Skin of body (tissue), 2 donors: ENCODE data around the gene LFNG. TPM values are rescaled to one million over a fixed set of nuclear protein-coding genes. Genes with fewer than 3 reads are reported as not detected.

ENCODE experiments used
- DNase-seq: peaks from one replicate; lab custom pipeline; 2025; lab: John Stamatoyannopoulos, UW
- total RNA-seq: library from RNA; depleted of rRNA; stranded (reverse); fragments of >200 nt; gene quantifications from one replicate; pipeline ENCODE4 v1.2.3, GENCODE V29; 2014

LFNG gene
- total RNA-seq, 1 donor from 2014 or later = 27.0 TPM

DNA sequence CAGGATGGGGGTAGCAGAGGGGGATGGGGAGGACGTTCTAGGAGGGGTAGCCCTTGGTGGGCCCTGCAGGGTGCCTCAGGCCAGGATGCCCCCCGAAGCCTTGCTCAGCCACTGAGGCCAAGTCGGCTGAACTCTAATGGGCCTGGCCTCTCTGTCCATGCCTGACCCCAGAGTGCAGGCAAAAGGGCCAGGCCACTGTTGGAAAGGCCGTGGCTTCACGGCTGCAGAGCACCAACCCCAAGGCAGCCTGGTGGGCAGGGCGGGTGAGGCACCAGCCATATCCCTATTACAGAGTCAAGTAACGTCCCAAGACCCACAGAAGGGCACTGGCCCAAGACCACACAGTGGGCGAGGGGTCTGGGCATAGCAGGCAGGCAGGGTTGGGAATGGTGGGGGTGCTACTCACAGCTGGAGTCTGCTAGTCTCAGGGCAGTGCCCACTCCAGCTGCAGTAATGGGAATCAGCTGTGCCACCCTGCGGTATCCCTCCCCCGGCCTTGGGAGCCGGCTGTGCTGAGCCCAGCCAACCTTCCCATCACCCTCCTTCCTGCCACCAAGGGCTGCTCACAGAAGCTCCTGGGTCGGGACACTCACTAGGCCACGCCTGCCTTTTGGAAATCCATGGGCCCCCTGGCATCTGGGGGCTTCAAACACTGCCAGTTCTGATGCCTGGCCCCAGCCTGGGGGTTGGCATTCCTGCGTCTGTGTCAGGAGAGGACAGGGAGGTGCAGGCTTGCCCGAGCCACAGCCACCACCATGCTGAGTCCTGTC is 4.0 kb upstream of the LFNG start:
- peak; percentile 21 for DNase-seq

DNA sequence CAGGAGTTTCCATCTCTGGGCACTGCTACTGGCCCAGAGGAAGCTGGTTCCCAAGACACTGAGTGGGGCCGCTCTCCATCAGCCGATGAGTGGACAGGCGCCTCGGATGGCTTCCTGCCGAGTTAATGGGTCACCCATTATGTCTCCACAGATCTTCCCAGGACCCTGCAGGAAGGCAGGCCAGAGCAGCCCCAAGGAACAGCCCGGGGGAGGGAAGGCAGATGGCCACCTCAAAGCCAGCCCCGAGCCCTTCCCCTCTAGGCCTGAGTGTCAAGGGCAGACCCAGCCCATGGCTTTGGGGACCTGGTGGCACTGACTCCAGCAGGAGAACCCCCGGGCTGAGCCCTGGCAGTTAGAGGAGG is 3.4 kb upstream of the LFNG start:
- DNase-seq = no peak

DNA sequence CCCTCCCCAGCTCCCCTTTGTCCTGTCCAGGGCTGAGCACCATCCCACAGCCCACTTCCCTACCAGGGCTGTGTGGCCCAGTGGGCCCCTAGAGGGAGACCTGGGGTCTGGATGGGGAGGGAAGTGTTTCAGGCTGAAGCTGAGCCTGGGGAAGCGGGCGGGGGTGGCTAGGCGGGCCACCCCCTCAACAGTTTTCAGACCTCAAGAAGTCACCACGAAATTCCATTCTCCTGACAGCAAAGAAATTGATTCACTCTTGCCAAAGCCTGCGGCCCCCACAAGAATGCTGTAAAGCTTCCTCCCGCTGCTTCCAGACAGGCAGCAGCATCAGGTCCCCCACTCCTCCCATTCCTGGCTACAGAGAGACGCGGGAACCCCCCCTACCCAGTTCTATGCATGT is 2.5 kb upstream of the LFNG start:
- DNase-seq = peak; percentile 88

DNA sequence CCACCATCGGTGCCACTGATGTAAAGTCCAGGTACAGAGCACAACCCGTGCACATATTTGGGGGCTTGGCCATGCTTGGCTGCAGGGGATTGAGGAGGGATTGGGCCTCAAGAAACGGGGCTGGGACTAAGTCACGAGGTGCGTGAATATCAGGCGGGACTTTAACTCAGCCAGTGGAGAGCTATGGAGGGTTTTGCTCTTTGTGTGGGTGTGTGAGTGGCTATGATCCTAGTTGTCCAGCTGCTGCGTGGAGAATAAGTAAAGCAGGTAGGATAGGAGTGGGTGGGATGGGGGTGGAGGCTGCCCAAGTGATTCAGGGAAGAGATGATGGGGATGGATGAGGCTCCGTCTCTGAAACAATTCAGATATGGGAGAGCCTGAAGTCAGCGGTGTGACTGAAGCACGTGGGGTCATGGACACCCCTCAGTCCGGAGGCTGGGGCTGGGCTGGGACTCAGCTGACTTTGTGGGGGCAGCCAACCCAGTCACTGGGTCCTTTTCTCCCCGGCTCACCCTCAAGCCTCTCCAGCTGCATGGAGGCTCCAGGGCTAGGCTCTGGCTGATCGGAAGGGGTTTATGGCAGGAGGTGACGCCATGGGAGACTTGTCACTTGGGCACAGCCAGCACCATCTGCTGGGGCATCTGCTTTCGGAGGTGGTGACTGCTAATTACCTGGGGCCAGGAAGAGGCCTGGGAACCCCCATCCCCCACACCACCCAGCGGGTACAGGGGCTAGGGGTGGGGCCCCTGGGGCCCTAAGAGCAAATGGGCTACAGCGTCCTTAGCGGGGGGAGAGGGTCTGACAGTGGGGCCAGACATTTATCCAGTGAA is 1.7 kb upstream of the LFNG start:
- DNase-seq = peak; percentile 51

DNA sequence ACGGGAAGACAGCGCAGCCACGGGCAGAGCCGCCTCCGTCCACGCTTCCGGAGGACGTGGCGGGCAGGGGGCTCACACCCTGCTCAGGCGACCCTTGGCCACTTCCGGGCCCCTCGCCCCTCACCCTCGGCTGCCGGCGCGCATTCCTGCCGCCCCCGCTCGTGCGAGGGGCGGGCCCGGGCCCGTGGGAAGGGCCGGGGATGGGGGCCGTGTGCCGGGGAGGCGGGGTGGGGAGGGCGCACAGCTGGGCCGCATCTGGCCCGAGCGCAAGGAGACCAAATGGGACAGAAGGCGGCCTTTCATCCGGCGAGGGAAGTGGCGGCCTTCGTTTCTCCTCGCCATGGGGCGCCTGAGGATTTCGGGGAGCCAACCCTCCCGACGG is 846 bp upstream of the LFNG start:
- DNase-seq = peak; percentile 81

DNA sequence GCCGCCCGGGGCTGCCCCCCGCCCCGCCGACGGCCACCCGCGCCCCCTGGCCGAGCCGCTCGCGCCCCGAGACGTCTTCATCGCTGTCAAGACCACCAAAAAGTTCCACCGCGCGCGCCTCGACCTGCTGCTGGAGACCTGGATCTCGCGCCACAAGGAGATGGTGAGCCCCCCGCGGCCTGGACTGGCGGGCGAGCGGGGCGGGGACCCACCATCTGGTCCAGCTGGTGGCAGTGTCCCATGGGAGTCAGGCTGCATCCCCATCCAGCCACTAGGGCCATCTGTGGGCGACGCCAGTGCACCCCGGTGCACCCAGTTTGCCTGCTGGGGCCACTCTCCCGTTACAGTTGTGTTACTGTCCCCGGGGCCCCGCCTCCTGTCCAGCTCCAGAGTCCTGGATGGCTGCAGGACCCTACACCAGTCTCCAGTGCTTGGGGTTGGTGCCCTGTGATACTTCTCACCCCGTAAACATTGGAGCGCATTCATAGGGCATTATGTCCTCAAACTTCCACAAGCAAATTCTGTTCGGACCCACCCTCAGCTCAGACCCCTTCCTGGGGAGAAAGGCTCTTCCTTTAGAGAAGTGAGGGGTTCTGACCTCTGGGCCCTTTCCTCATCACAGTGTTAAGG is 672 bp downstream of the LFNG start:
- DNase-seq = no peak

DNA sequence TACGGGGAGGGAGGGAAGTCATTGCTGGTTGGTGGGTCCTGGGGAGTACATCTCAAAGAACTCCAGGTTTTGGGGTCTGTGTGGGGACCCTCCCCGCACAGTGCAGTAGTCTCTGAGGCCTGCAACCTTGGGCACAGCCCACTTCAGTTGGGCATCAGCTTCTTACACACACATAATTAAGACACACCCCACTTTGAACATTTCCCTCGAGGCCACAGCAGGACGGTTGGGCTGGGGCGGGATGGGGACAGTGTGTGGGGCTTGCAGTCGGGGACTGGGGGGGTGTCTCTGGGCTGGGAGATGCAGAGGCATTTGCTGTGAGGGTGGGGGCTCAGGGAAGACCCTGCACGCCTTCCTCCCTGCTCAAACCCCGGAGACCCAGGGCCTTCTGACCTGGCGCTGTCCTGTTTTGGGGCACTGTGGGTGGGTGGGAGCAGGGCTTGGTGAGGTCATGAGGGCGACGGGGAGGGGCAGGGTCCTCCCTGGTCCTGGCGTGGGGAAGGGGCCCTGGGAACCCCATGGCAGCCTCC is 1.3 kb downstream of the LFNG start:
- DNase-seq = no peak

DNA sequence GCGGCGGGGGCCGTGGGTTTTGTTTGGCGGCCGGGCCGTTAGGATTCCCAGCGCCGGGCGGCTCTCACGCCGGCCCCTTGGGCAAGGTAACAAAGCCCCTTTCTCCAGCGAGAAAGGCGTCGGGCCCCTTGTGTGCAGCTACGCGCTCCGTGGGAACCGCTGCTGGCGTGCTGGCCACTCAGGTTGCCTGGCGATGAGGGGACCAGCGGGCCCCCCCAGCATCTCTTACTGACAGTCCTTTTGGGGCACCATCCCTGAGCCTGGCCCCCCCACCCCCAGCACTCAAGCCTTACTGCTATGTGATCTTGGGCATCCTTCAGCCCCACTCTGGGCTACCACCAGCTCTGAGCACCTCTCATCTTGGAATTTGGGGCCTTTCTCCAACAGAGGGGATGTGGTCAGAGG is 1.8 kb downstream of the LFNG start:
- DNase-seq = no peak

DNA sequence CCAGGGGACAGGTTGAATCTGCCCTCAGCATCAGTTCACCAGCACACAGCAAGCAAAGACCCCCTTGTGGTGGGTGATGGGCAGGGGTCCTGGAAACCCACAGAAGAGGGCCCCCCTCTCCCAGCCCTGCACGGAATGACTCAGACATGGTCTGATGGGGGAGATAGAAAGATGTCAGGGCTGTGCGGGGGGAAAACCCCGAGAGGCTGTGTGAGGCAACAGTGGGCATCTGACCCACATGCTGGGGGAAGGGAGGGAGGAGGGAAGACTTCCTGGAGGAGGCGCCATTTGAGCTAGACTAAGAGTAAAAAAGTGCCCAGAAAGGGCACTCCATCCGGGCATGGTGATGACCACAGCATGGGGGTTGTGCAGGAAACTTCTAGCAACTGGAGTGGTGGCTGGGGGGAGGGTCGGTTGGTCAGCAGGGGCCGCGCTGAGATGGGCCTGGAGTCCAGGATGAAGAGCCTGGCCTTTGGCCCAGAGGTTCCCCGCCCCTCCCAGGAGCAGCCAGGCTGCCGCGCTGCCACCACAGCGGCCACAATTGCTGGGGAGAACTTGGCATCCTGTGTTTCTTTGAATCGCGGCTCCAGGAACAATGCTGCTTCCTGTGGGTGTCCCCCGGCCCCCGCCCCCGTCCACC is 2.5 kb downstream of the LFNG start:
- DNase-seq = no peak

DNA sequence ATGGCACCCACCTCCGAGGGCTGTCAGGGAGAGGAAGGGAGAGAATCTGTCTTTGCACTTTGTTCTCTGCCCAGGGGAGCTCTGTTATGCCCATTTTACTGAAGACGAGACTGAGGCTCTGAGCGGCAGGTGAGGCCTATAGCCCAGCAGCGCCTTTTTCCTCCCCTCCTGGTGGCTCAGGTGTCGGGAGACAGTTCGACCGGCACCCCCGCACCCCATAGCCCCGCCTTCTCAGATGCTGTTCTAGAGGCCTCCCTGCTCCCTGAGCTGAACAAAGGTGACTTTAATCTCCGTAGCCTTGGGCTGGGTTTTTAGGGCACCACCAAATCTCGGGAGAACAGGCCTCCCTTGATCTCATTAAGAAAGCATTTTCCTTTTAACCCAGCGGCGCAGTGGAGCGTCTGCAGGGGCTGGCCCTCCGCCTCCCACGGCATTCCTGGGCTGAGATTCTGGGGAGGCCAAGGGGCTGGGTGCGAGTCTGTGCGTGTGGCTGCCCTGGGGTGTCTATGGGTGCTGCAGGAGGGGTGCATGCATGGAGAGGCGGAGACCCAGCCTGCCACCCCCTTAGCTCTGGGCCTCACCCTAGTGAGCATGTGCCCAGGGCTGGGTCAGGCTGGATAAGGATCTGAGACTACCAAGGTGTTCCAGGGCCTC is 3.3 kb downstream of the LFNG start:
- DNase-seq = peak; percentile 37

DNA sequence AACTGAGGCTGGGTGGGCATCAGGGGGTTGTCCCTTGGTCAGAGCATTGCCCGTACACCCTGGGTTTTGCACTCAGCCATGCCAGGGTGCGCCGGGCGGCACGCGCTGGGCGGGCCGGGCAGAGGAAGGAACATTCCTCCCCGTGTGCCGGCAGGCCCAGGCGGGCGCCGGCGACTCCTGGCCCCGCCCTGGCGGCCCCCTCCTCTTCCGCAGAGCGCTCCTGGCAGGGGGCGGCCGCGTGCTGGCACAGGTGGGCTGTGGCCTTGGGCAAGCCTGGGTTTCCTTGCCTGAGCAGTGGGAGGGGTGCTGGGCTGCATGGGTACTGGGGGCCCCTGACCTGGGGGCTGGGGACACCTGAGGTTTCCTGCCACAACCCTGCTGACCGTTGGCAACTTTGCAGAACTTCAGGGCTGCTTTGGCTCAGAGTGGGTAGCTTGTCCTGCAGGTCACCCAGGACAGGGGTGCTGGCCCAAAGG is 3.9 kb downstream of the LFNG start:
- DNase-seq = no peak

DNA sequence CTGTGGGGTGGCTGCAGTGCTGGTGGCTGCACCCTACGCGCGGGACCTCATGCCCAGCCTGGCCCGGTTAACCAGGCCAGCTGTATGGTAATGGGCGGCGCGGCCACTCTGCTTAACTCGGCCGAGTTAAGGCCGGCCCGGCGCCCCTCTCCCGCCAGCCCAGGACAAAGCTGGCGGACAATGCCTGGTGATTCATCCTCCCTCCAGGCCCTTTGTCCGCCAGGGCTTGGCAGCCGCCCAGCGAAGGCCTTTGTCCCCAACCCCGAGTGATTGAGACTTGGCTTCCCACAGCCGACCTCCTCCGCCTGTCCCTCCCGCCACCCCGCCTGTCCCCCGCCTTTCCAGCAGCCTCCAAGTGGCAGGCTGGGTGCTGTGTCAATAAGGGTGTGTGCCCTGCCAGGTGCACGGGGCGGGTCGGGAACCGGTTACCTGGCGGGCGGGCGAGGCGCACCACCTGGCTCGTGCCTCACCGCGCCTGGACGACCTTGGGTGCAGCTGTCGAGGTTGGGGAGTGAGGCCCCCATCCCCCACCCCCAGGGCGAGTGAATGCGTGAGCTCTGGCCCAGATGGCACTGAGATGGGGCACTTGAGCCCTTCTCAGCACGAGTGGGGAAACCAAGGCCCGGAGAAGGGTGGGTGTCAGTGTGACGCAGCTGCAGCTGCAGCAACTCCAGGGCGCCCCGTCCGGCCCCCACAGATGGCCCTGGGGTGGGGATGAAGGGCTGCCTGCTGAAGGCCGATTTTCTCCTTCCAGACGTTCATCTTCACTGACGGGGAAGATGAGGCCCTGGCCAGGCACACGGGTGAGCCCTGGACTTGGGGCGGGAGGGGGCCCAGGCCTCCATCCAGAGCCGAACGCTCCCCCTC is 4.6 kb downstream of the LFNG start:
- DNase-seq = peak; percentile 33

DNA sequence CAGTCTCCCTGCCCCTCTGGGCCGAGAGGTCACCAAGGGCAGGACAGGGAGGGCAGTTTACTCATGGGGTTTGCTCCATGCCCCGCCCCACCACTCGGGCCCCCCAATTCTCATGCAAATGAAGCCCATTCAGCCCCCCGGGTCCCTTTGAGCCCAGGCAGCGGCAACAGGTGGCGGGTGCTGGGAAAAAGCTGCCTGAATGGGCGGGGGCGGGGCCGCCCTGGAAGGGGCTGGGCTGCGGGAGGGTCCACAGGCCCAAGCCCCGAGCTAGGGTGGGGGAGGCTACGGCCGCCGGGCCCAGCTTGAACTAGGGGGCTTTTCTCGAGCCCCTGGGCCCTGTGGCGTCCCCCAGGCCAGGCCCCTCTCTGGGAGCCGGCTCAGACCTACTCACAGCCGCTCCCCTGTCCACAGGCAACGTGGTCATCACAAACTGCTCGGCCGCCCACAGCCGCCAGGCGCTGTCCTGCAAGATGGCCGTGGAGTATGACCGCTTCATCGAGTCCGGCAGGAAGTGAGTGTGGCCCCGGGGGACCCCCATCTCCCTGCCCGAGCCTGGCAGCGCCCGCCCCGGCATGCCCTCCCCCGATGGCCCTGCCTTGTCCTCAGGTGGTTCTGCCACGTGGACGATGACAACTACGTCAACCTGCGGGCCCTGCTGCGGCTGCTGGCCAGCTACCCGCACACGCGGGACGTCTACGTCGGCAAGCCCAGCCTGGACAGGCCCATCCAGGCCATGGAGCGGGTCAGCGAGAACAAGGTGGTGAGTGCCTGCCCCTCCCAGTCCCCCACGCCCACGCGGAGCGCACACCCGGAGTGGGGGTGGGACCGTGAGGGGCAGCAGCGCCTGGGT is 5.5 kb downstream of the LFNG start:
- DNase-seq = no peak

DNA sequence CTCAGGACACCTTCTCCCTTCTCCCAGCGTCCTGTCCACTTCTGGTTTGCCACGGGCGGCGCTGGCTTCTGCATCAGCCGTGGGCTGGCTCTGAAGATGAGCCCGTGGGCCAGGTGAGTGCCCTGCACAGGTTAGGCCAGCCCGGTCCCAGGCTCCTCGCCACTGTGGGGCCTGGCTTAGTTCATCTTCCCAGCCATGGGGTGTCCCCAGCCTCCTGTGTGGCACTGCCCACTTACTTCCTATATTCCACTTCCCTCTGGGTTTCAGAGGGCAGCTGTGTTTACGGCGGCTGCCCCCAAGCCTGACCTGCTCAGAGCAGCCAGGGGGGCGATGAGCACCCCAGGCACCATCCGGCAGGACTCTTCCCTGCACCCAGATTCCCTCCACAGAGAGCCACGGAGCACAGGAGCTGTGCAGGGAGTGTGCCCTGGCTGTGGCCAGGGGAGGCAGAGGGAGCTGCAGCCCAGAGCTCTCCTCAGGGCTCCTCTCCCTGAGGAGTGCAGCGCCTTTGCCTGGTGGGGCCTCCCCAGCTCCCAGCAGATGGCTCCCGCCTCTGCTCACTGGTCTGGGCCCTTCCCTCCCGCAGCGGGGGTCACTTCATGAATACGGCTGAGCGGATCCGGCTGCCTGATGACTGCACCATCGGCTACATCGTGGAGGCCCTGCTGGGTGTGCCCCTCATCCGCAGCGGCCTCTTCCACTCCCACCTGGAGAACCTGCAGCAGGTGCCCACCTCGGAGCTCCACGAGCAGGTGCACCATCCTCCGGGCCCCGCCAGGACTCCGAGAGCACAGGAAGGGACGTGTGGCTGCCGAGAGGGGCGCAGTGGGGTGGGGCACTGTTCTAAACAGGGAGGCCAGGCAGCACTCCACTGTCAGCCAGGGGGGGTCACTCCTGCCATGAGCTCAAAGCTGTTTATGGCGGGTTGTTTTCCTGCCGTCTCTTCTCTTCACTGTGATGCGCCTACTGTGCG is 6.4 kb downstream of the LFNG start:
- no peak for DNase-seq

DNA sequence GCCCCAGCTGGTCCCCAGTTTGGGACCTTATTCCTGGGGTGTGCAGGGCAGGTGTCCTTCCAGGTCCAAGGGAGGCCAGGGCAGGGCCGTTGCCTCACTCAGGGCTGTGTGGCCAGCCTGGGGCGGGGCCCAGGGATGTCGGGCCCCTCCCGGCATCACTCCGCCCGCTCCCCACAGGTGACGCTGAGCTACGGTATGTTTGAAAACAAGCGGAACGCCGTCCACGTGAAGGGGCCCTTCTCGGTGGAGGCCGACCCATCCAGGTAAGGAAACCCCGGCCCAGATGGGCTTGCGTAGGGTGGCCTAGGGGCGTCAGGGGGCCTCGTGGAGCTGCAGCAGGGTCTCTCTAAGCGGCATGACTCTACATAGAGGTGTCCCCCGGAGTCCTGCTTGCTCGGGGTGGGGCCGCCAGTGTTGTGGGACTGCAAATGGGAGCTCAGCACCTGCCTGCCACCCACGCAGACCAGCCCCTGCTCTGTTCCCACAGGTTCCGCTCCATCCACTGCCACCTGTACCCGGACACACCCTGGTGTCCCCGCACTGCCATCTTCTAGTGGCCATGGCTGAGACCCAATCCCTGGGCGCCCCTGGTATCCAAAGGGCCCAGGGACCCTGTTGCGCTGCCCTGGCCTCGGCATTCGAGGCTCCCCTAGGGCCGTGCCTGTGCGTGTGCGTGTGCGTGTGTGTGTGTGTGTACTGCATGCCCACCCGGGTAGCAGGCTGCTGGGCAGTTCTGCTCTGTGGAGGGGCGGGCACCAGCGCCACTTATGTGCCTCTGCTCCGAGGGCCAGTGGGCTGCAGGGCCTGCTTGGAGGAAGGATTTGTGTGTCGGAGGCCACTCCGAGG is 7.3 kb downstream of the LFNG start:
- DNase-seq = no peak

DNA sequence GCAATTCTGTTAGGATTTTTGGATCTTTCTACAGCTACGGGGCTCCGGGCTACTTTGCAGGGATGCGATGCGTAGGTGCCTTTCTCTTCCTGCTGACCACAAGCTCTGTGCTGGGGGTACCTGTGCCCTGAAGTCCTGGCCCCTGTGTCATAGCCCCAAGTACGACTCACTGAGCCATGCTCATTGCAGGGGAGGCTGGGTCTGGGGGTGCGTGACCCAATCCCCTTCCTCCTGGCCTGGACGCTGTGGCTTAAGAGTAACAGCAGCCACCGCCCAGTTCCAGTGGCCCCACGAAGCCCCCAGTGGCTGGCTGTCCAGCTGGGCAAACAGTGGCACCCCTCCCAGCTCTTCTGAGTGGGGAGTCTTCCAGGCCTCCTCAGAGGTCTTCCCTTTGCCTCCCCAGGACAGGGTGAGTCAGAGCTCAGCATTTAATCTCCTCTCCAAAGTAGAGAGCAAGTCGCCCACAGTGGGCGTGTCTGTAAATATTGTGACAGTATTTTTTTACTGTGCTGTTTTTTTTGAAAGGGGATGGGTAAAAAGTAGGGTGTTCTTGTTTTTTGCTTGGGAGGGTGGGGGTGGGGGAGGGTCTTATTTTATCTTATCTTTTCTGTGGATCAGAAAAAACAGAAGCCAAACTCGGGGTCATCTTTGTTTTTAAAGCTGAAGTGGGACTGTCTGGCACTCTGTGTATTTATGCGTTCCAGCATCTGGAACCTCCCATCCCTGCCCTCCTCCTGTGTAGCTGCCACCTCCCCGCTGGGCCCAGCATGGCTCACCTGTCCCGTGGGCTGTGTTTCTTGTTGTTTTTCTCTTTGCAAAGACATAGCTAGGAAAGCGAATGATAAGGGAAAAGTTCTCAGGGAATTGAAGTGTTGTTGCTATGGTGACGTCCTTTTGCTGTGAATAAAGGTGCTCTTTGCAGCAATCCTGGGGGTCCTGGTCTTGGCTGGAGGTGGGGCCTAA is 8.2 kb downstream of the LFNG start:
- DNase-seq = no peak
